Cardiac septum (tissue), 1 donor: ENCODE results near the gene FAAH. TPM values are rescaled to one million over a fixed set of nuclear protein-coding genes. Genes with fewer than 3 reads are reported as not detected.

Source experiments
- DNase-seq: peaks from one replicate; pipeline ENCODE4 v3.0.0-alpha.2; 2020; ENCODE audit warnings: low spot score
- intact Hi-C: fragments of 100-400 bp; cut with DNase I; formaldehyde crosslinking; loops from one replicate; pipeline ENCODE4 v1.14.0; 2022
- total RNA-seq: library from RNA; stranded (reverse); fragmentation: NEBNext Ultra II Directional; extraction: Animal tissue kit (Norgen Biotek cat#: 25700); gene quantifications from one replicate; pipeline ENCODE4 v1.2.1, GENCODE V29; 2021
- donor health status: DM: no; HTN: no; CAD: no.

Gene FAAH
- total RNA-seq, 1 donor from 2014 or later: 0.97 TPM

- DNase-seq: no peak
- intact Hi-C loops: no loop called here
Measured at GRCh38 chr1:46396441-46397398, 2.6 kb downstream of the FAAH start.

- DNase-seq: no peak
- intact Hi-C loops: no loop called here
Measured at GRCh38 chr1:46399307-46399706, 5.2 kb downstream of the FAAH start.

DNA sequence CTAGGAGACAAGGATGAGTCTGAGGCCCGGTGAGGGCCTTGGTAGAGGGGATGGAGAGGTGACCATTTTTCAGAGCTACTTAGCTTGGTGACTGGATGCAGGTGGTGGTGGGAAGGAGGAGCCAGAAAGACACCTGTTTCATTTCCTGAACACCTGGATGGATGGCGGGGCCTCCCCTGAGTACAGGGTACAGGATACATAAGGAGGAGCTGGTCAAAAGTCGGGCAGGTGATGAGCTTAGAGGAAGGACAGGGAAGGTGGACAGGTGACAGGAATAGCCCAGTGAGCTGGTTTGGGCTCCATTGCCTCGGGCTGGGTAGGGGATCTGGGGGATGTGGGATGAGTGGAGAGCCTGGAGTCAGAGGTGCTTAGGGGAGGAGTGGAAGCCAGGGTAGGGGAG lies 6.3 kb downstream of the FAAH start:
- intact Hi-C loops: no loop called here
- no peak for DNase-seq

DNA sequence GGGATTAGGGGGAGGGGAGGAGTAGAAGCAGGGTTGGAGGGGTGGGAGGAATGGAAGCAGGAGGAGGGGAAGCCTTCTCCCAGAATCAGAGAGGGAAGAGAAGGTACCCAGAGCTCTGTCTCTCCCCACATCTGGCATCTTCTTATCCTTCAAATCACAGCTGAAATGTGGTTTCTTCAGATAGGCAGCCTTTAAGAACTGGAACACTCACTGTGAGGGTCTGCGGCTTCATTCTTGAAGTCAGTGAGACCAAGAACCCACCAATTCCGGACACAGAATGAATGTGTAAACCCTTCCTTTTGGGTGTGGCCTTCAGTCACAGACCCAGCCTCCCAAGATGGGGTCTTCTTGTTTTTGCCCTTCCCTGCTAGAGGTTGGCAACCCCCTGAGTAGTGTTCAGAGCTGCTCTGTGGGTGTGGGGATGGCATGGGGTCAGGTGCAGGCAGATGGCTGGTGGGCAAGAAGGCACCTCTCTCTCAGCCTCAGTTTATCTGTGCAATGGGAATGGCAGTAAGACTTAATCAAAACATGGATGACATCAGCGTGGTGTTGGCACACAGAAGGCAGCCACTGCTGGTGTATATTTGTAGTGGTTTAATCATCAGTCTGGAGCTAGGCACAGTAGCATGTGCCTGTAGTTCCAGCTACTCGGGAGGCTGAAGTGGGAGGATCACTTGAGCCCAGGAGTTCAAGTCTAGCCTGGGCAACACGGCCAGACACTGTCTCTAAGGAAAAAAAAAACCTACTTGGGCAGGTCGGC lies 7.2 kb downstream of the FAAH start:
- intact Hi-C loops: no loop called here
- no peak for DNase-seq

GRCh38 chr1:46401964-46402626 lies 8.0 kb downstream of the FAAH start:
- intact Hi-C loops: no loop called here
- DNase-seq: no peak

DNA sequence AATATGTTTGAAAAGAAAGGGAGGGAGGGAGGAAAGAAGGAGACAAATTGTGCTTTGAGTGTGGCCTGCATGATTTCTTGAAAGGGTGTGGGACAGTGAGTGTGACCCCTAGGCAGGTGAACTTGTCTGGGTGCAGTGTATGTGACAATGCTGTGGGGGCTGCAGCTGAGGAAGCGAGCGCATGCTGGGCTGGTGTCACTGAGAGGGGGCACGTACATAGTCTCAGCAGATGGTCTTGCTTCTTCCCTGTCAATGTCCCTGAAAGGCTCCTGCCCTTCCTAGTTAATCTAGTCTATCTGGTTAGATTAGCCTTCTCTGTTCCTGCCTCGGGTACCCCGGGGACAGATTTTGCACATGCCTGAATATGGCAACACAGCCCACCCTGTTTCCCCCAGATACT lies 9.8 kb downstream of the FAAH start:
- intact Hi-C loops: loop anchor here (2.0 kb wide), 1 partner anchor 123 kb away; no protein-coding TSS in a partner anchor
- DNase-seq: no peak

GRCh38 chr1:46404482-46405196 lies 10.5 kb downstream of the FAAH start:
- intact Hi-C loops: loop anchor here (2.0 kb wide), 1 partner anchor 122 kb away; no protein-coding TSS in a partner anchor
- no peak for DNase-seq

GRCh38 chr1:46405197-46405555 lies 11.1 kb downstream of the FAAH start:
- intact Hi-C loops: loop anchor here (2.0 kb wide), 1 partner anchor 122 kb away; no protein-coding TSS in a partner anchor
- no peak for DNase-seq

GRCh38 chr1:46405724-46406123 lies 11.6 kb downstream of the FAAH start:
- DNase-seq: no peak
- intact Hi-C loops: loop anchor here (2.0 kb wide), 1 partner anchor 121 kb away; no protein-coding TSS in a partner anchor

DNA sequence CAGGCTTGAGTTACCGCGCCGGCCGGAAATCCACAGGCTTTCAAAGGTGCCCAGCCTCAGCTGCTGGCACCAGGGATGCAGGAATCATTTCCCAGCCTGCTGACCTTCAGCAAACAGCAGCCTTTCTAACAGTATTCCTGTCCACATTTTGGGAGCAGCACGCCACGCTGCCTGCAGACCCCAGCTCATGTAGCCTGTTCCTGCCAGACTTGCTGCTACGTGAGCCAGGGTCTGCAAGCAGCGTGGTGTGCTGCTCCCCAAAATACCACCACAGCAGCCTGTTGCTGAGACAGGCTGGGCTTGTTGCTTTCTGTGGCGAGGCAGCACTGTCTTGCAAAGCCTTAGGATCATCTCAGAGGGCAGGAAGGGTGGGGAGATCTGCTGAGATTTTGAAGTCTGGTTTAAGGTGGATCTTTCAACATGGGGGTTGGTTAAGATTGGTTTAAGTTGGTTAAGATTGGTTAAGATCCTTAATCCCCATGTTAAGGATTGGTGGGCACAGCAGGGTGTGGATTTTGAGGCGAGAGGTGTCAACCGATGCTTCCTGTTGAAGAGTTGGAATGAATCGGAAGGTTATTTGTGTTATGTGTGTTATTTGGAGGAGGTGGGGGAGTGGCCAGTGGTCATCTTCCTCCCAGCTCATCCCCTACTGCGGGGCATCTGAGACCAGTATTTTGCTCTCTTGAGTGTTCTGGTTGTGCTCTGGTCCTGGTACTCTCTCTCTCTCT lies 12.9 kb downstream of the FAAH start:
- intact Hi-C loops: no loop called here
- no peak for DNase-seq

GRCh38 chr1:46407636-46408035 lies 13.5 kb downstream of the FAAH start:
- DNase-seq: no peak
- intact Hi-C loops: no loop called here

GRCh38 chr1:46408356-46409062 lies 14.4 kb downstream of the FAAH start:
- DNase-seq: no peak
- intact Hi-C loops: no loop called here

- intact Hi-C loops: no loop called here
- DNase-seq: no peak
Measured at GRCh38 chr1:46409063-46409372, 14.9 kb downstream of the FAAH start.

- DNase-seq: no peak
- intact Hi-C loops: no loop called here
Measured at GRCh38 chr1:46410156-46411009, 16.3 kb downstream of the FAAH start.

DNA sequence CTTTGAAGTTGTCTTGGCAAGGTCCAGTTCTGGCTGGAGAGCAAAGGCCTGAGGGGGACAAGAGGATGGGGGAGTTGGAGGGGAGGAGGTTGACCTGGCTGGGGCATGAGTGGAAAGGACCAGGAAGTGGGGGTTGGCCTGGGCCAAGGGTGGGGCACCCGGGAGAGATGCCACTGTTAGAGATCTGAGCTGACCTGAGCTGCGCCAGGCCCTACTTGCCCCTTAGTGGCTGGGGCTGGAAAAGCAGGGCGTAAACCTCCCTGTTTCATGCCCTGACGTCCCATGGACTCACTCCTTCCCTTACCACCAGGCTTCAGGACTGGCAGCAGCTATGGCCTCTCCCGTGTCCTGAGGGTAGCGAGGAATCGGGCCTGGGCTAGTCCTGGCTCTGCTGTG lies 16.9 kb downstream of the FAAH start:
- intact Hi-C loops: no loop called here
- DNase-seq: no peak

GRCh38 chr1:46411601-46412341 lies 17.7 kb downstream of the FAAH start:
- DNase-seq: no peak
- intact Hi-C loops: no loop called here
